HEK293 (cell line): ENCODE measurements around the gene WNK3.
"Not testable (repeated sequence)": the region's sequence is repeated elsewhere in the genome, so short reads cannot be mapped to it uniquely, and the experiment has no call there.

ENCODE experiments used
- CTCF ChIP-seq: fragments of 450-650 bp; formaldehyde crosslinking; IDR thresholded peaks from 2 replicates; pipeline ENCODE4 v1.5.1; 2016; ENCODE audit warnings: missing biosample characterization, missing genetic modification characterization
- HOXA7 ChIP-seq: sonication (generic); formaldehyde crosslinking; IDR thresholded peaks from 2 replicates; pipeline ENCODE4 v1.8.1; 2022; ENCODE audit warnings: missing genetic modification reagents, borderline replicate concordance
- KLF1 ChIP-seq: fragments of 450-650 bp; formaldehyde crosslinking; IDR thresholded peaks from 2 replicates; pipeline ENCODE4 v1.5.1; 2016; ENCODE audit warnings: missing biosample characterization, missing genetic modification characterization
- MZF1 ChIP-seq: fragments of 450-650 bp; formaldehyde crosslinking; IDR thresholded peaks from 2 replicates; pipeline ENCODE4 v1.5.1; 2017; ENCODE audit warnings: missing biosample characterization, missing genetic modification characterization, borderline replicate concordance
- REST ChIP-seq: fragments of 450-650 bp; formaldehyde crosslinking; IDR thresholded peaks from 2 replicates; pipeline ENCODE4 v1.5.1; 2016; ENCODE audit warnings: missing biosample characterization, missing genetic modification characterization
- ZNF548 ChIP-seq: fragments of 450-650 bp; formaldehyde crosslinking; IDR thresholded peaks from 2 replicates; pipeline ENCODE4 v1.5.1; 2016; ENCODE audit warnings: missing biosample characterization, missing genetic modification characterization
- ZNF561 ChIP-seq: fragments of 450-650 bp; IDR thresholded peaks from 2 replicates; pipeline ENCODE4 v1.5.1; 2018; ENCODE audit warnings: missing biosample characterization, missing genetic modification characterization, borderline replicate concordance
- ZNF585B ChIP-seq: fragments of 450-650 bp; formaldehyde crosslinking; IDR thresholded peaks from 2 replicates; pipeline ENCODE4 v1.5.1; 2016; ENCODE audit warnings: missing biosample characterization, missing genetic modification characterization
- TF ChIP-seq, protein P1 (sequence below): sonication (generic); formaldehyde crosslinking; IDR thresholded peaks from 2 replicates; pipeline ENCODE4 v1.8.1; 2022; ENCODE audit warnings: mild to moderate bottlenecking, moderate library complexity, missing genetic modification reagents

GRCh38 chrX:54337383-54337782 lies 20.5 kb downstream of the WNK3 start:
- TF ChIP-seq HOXA7; CTCF (tag by site-specific recombination); ZNF548 (tag by site-specific recombination); ZNF561 (tag by site-specific recombination); REST (tag by site-specific recombination); MZF1; ZNF585B (tag by site-specific recombination); KLF1 (tag by site-specific recombination): not testable (repeated sequence)
- TF ChIP-seq, protein P1, sequence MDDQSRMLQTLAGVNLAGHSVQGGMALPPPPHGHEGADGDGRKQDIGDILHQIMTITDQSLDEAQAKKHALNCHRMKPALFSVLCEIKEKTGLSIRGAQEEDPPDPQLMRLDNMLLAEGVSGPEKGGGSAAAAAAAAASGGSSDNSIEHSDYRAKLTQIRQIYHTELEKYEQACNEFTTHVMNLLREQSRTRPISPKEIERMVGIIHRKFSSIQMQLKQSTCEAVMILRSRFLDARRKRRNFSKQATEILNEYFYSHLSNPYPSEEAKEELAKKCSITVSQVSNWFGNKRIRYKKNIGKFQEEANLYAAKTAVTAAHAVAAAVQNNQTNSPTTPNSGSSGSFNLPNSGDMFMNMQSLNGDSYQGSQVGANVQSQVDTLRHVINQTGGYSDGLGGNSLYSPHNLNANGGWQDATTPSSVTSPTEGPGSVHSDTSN (CRISPR knock-in tag) = not testable (repeated sequence)
